GM12874 (cell line): ENCODE data around the gene SMYD1.

Experiments
- TF ChIP-seq, protein P1 (sequence below): IDR thresholded peaks from 2 replicates; pipeline ENCODE4 v1.5.1; 2011; ENCODE audit warnings: low read depth, mild to moderate bottlenecking, control low read depth, low read length, moderate library complexity; ENCODE audit not compliant: insufficient read depth

SMYD1 gene

DNA sequence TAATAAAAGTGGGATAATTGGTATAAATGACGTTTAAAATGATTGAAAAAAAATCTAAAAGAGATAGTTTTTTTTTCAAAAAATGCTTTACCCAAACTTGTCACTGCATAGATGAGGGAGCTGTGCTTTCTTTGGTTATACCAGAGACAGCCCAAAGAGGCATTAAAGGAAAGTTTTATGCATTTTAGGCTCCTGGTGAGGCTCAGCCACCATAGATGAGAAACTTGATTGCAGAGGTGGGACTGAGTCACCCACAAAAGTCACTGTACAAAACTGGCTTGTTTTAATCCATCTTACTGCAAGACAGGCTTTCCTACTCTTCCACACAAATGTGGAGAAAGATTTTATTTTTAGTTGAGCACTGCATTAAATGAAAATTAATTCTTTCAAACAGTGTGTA lies 2.4 kb downstream of the SMYD1 start:
- TF ChIP-seq, protein P1, sequence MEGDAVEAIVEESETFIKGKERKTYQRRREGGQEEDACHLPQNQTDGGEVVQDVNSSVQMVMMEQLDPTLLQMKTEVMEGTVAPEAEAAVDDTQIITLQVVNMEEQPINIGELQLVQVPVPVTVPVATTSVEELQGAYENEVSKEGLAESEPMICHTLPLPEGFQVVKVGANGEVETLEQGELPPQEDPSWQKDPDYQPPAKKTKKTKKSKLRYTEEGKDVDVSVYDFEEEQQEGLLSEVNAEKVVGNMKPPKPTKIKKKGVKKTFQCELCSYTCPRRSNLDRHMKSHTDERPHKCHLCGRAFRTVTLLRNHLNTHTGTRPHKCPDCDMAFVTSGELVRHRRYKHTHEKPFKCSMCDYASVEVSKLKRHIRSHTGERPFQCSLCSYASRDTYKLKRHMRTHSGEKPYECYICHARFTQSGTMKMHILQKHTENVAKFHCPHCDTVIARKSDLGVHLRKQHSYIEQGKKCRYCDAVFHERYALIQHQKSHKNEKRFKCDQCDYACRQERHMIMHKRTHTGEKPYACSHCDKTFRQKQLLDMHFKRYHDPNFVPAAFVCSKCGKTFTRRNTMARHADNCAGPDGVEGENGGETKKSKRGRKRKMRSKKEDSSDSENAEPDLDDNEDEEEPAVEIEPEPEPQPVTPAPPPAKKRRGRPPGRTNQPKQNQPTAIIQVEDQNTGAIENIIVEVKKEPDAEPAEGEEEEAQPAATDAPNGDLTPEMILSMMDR: no peak

DNA sequence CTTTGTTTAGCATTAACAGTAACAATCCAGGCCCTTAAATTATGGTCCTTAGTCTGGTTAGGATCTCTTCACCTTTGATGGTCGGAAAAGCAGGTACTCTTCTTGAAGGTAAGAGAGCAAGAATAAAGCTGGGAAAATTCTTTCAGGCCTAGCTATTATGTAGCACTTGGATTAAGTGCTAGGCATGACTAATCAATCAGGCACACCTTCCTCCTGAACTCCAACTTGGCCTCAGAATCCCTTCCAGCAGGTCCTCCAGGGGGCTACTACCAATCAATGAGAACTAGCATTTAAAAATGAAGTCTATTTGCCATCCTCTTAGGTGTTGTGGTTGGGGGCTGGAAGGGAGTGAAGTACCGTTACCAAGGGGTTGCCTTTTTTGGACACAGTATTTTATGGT lies 3.7 kb downstream of the SMYD1 start:
- TF ChIP-seq, protein P1: no peak

DNA sequence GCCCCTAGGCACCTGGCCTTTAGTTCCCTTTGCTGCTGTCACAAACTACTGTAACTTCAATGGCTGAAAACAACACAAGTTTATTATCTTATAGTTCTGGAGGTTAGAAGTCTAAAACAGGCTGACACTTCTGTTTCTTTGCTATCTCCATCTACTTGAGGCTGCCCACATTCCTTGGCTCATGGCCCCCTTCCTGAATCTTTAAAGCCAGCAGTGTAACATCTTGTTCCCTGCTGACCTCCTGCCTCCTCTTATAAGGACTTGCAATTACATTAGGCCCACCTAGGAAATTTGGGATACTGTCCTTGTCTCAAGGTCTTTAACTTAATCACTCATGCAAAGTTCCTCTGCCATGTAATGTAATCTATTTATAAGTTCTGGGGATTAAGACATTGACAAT lies 6.5 kb downstream of the SMYD1 start:
- TF ChIP-seq, protein P1: no peak

DNA sequence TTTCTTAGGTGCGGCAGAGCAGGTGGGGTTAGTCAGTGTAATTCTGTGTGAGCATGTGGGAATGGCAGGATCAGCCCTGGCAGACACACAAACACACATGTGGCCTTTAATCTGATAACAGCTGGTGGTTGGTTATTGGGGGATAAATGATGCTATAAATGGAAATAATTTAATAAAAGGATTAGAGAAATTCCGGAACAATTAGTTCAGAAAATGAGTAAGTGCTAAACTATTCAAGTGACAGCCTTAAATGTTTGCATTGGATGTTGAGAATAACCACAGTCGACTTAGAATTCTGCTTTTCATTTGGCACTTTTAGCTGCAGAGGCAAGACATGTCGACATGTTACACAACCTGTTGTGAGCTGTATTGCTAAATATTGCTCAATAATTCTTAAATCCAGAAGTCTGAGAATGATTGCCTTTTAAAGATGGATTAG lies 7.2 kb downstream of the SMYD1 start:
- TF ChIP-seq, protein P1: no peak

DNA sequence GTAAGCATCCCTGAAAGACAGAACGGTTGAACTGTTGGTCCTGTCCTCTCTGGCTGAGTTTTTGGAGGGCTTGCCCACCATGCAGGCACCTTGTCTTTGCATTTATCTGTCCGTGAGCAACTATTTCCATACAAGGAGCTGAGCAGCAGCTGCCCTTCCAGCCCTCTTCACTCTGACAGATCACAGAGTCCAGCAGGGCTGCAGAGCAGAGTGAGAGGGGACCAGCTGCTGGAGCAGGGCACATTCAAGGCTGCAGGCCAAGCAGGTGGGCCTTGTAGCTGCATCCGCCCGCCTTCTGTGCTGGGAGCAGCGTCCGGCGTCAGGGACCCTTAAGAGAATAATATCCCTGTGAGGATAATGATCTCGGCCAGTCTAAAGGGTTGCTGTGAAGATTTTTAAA lies 9.5 kb downstream of the SMYD1 start:
- TF ChIP-seq, protein P1: no peak

DNA sequence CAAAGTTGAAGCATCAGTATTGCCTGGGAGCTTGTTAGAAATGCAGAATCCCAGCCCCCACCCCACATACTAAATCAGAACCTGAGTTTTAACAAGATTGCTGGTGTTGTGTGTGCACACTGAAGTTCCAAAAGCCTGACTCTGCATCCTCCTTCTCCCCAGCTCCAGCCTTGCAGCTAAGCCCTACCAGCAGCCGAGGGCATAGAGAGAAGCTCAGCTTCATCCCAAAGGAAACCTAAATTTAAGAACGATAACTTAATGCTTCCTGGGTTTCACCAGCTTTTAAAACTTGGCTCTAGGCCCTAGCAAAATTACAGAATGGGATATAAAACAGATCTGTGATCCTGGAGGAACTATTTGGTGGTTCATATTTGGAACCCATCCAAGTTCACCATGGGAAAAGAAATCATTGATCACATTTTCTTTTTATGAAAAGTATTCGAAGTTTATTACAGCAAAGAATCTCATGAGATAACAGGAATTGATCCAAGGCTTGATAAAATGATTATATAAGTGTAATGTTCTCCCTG lies 11.1 kb downstream of the SMYD1 start:
- TF ChIP-seq, protein P1: no peak

DNA sequence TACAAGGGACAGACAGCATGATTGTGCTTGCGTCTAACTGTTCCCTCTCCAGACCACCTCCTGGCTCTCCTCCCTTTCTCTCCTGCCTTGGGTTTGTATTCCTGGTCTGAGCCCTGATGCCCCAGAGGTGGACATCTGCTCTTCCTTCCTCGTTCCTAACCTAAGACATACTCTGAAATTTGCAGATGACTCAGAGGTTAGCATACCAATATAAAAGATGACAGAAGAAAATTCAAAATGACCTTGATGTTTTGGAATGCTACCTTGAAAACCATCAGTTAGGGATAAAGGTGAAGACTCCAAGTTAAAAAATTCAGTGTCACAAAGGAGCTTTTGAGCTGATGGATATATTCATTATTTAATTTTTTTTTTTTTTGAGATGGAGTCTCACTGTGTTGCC lies 12.9 kb downstream of the SMYD1 start:
- TF ChIP-seq, protein P1: no peak
